Activated CD4-positive, alpha-beta T cell treated with anti-CD3 and anti-CD28 coated beads, Interleukin-2, amount 50 U/mL, for 48 hours (primary cell): ENCODE measurements around the gene CFAP58.

Source experiments
- DNase-seq, 2 experiments: peaks; one replicate each; pipeline ENCODE4 v3.0.0-alpha.2; 2020

The CFAP58 gene

GRCh38 chr10:104374591-104374990 is 21.0 kb downstream of the CFAP58 start:
- no peak for DNase-seq

DNA sequence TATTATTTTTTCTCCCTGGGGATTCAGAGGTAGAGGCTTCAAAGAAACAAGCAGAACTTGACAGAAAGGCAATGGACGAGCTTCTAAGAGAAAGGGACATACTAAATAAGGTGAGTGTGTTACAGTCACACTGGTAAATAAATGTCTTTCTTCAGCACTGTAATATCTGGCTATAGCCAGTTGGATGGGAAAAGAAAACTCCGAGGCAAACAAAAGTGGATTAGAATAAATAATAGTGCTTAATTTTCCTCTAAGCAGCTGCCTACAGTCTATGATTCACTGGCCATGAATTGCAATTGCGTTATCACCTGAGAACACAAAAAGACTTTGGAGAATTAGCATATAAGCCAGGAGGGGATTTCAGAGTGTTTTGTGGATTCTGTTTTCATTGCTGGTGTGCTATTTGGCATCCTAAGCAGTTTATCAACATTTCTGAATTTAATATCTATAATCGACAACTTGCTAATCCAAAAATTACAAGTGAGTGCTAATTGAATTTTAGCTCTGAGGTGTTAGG is 23.2 kb downstream of the CFAP58 start:
- DNase-seq, result no peak

DNA sequence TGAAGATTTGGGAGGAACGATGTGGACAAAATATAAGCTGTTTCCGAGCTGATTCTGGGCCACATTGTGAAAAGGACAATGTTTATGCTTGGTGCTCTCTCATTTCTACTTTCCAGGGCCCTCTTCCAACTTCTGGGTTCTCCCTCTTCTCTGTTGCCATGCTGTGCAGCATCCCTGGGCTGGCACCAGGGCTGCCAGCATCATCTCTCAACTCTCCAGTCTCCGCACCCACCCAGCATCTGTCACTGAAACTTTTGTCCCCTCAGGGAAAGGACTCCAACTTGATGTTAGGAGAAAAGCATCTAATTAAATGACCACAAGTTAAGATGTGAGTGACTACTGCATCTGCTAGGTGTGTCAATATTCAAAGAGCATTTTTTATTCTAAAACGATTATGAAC is 26.7 kb downstream of the CFAP58 start:
- DNase-seq, result no peak

DNA sequence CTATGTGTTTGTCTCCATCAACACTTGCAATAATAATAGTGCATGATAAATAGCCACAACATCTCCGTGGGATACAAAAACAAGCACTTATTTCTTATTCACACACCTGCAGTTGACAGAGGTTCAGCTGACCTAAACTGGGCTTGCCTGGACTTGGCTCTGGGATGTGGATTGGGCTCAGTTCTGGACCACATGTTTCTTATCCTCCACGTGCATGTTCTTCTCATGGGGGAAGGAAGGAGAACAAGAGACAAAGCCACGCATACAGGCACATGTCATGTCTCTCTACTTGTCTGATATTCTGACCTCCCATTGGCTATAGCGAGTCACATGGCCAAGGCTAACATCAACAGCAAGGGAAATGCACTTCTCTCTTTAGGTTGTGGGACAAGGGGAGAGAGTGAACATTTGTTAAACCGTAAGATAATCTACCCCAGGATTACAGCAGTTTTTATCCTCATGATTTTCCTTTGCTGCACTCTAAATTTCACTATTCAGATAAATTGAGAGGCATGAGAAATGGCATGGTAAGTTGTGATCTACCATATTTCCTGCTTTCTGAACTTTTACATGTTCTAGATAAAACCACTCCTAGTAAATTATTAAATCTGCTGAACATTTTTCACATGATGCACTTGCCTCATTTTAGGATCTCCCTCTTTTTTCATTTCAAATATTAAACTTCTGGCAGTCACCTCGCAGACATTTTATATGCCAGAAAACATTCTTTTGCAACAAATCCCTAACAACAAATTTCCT is 33.7 kb downstream of the CFAP58 start:
- no peak for DNase-seq

- no peak for DNase-seq
Measured at GRCh38 chr10:104388830-104389229, 35.2 kb downstream of the CFAP58 start.

- no peak for DNase-seq
Measured at GRCh38 chr10:104391150-104391968, 37.7 kb downstream of the CFAP58 start.

- no peak for DNase-seq
Measured at GRCh38 chr10:104391969-104392296, 38.3 kb downstream of the CFAP58 start.

DNA sequence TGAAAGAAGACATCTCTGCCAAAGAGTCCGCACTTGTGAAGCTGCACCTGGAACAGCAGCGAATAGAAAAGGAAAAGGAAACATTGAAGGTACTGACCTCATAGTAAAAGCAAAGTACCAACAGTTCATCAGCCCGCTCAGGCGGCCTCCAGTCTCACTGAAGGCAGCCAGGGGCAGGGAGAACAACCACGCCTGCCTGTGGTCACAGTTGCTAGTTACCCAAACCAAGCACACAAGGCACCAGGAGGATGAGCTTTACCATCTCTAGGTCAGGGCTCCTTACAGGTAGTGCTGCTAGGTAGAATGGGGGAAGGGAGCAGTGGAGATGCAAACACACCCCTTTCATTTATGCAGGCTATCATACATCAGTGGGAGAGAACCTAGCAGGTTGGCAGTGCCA is 39.8 kb downstream of the CFAP58 start:
- no peak for DNase-seq

DNA sequence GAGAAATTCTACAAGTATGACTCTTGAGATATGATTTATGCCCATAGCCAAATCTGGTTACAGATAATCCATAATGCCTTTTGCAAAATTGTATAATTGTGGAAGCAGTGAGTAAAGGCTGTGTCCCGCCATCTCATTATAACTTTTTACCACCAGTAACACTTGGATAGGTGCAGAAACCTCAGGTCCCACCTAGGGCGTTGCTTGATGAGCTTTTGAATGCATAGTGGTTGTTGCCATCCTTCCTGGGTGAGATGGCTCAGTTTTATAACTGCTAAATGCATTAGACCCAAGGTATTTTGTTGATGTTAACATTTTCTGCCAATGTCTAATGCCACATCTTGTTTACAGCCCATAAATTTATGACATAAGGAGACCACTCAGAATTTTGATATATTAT is 42.9 kb downstream of the CFAP58 start:
- no peak for DNase-seq

- no peak for DNase-seq
Measured at GRCh38 chr10:104403636-104404035, 50.0 kb downstream of the CFAP58 start.

- no peak for DNase-seq
Measured at GRCh38 chr10:104406715-104407650, 53.4 kb downstream of the CFAP58 start.

DNA sequence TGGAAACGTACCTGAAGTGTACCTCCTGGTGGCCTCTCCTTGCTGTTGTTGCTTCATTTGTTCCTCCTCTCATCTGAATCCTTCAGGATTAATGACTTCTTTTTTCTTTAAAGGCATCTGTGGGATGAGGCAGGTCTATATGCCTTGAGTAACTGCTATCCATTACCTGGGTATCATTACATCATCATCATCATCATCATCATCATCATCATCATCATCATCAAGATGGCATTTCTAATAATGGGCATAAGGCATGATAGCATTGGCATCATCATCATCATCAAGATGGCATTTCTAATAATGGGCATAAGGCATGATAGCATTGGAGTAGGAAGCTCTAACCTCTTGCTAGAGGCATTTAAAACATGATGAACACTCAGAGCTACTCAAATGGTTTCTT is 59.9 kb downstream of the CFAP58 start:
- DNase-seq, result no peak

DNA sequence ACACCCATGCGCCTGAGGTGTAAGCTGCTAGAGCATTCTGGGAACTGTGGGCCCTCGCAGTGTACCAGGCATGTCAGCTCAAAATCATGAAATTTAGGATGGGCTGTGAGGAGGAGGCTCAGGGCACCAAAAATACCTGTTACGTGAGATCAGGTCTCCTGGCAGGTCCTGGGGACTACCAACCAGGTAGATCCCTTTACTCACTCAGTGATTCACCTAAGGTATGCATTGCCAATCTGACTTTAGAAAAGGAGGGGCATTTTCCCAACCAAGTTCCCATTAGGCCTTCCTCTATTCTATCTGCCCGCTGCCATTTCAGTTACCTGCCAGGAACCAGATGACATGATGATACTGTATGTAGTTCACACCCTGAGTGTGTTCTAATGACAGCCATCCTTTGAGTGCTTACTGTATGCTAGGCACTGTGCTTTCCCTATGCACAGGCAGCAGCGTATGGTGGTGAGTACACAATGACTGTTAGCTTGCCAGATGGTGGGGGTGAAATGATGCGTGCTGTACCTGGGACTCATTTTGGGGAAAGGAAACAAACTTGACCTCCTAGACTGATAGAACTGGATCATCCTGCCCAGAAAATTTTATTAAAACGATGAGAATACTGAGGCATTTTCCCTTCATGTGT is 62.0 kb downstream of the CFAP58 start:
- no peak for DNase-seq

- no peak for DNase-seq
Measured at GRCh38 chr10:104416851-104417250, 63.2 kb downstream of the CFAP58 start.

GRCh38 chr10:104417637-104418292 is 64.1 kb downstream of the CFAP58 start:
- DNase-seq, result no peak

GRCh38 chr10:104424719-104425118 is 71.1 kb downstream of the CFAP58 start:
- DNase-seq, result no peak

GRCh38 chr10:104427989-104428388 is 74.4 kb downstream of the CFAP58 start:
- no peak for DNase-seq

- no peak for DNase-seq
Measured at GRCh38 chr10:104429846-104430245, 76.2 kb downstream of the CFAP58 start.

- DNase-seq, result no peak
Measured at GRCh38 chr10:104430360-104430759, 76.7 kb downstream of the CFAP58 start.

GRCh38 chr10:104433669-104434068 is 80.0 kb downstream of the CFAP58 start:
- DNase-seq, result no peak

GRCh38 chr10:104434601-104435000 is 81.0 kb downstream of the CFAP58 start:
- no peak for DNase-seq

DNA sequence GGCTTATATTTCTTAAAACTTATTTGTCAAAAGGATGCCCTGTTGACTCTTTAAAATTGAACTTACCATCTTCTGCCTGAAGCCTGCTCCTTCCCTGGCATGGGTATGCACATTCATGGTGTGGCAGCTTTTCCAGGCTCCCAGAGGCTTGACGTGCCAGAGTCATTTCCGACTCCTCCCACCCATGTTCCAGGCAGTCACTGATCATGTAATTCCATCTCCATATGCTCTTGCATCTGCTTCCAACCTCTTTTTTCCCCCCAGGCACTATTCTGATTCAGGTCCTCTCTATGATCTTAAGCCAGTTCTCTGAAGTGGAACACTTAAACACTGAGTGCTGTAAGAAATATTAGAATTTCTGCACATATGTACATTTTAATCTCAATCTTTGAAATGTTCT is 82.2 kb downstream of the CFAP58 start:
- DNase-seq, result no peak
